HEK293T (cell line): Measurements from ENCODE around the gene CRHR1.

Experiments used
- ARNT ChIP-seq: fragments of 450-650 bp; IDR thresholded peaks from 2 replicates; pipeline ENCODE4 v1.6.1; 2017; ENCODE audit warnings: mild to moderate bottlenecking
- BHLHE40 ChIP-seq: fragments of 450-650 bp; IDR thresholded peaks from 2 replicates; pipeline ENCODE4 v1.6.1; 2016; ENCODE audit warnings: mild to moderate bottlenecking, moderate library complexity, borderline replicate concordance
- ELF4 ChIP-seq: fragments of 450-650 bp; IDR thresholded peaks from 2 replicates; pipeline ENCODE4 v1.6.1; 2017; ENCODE audit warnings: antibody characterized with exemption
- FOXA1 ChIP-seq: fragments of 450-650 bp; IDR thresholded peaks from 2 replicates; pipeline ENCODE4 v1.6.1; 2016; ENCODE audit warnings: mild to moderate bottlenecking
- FOXM1 ChIP-seq: fragments of 450-650 bp; IDR thresholded peaks from 2 replicates; pipeline ENCODE4 v1.6.1; 2017; ENCODE audit warnings: mild to moderate bottlenecking, borderline replicate concordance
- HDGF ChIP-seq: fragments of 450-650 bp; IDR thresholded peaks from 2 replicates; pipeline ENCODE4 v1.6.1; 2017; ENCODE audit warnings: antibody characterized with exemption, borderline replicate concordance
- L3MBTL2 ChIP-seq: fragments of 450-650 bp; conservative IDR thresholded peaks from 2 replicates; pipeline ENCODE4 v1.6.1; 2016; ENCODE audit warnings: mild to moderate bottlenecking
- LEF1 ChIP-seq: fragments of 450-650 bp; IDR thresholded peaks from 2 replicates; pipeline ENCODE4 v1.6.1; 2017; ENCODE audit warnings: mild to moderate bottlenecking, borderline replicate concordance
- NFRKB ChIP-seq: fragments of 450-650 bp; IDR thresholded peaks from 2 replicates; pipeline ENCODE4 v1.6.1; 2016; ENCODE audit warnings: mild to moderate bottlenecking, moderate library complexity
- SP1 ChIP-seq: fragments of 450-650 bp; IDR thresholded peaks from 2 replicates; pipeline ENCODE4 v1.6.1; 2017
- SUZ12 ChIP-seq: fragments of 450-650 bp; IDR thresholded peaks from 2 replicates; pipeline ENCODE4 v1.6.1; 2016; ENCODE audit warnings: mild to moderate bottlenecking
- TARDBP ChIP-seq: fragments of 450-650 bp; IDR thresholded peaks from 2 replicates; pipeline ENCODE4 v1.6.1; 2016
- ZNF384 ChIP-seq: fragments of 450-650 bp; IDR thresholded peaks from 2 replicates; pipeline ENCODE4 v1.6.1; 2016

- TF ChIP-seq SP1 (no peak), HDGF (no peak), ARNT (no peak), SUZ12 (no peak), FOXM1 (no peak), LEF1 (no peak), BHLHE40 (no peak), NFRKB (no peak), ZNF384 (no peak), L3MBTL2 (no peak), ELF4 (no peak), FOXA1 (no peak), TARDBP (no peak)
Measured at GRCh38 chr17:45854209-45854608, 70.1 kb downstream of the CRHR1 start.
